SK-N-SH treated with all-trans-retinoic acid at 6 μM for 48 hours (cell line): ENCODE results near the gene DIO1.

Experiments
- ATAC-seq: fragments of 200-7000 bp; cut with Tn5 transposase; 3 replicates; pipeline ENCODE4 v1.9.1; 2020; ENCODE audit warnings: mild to moderate bottlenecking, moderate library complexity
- ARNTL ChIP-seq: fragments of 450-650 bp; formaldehyde crosslinking; IDR thresholded peaks from 2 replicates; pipeline ENCODE4 v1.5.0; 2020; ENCODE audit warnings: low read depth, mild to moderate bottlenecking, moderate library complexity, borderline replicate concordance
- BACH2 ChIP-seq: fragments of 250-450 bp; sonication (Bioruptor Pico); IDR thresholded peaks from 2 replicates; pipeline ENCODE4 v1.9.0; 2021; ENCODE audit warnings: mild to moderate bottlenecking, borderline replicate concordance
- CSDC2 ChIP-seq: fragments of 250-450 bp; sonication (Bioruptor Pico); IDR thresholded peaks from 2 replicates; pipeline ENCODE4 v1.5.0; 2020; ENCODE audit warnings: mild to moderate bottlenecking, moderate library complexity
- ESRRG ChIP-seq: fragments of 250-450 bp; sonication (Bioruptor Pico); IDR thresholded peaks from 2 replicates; pipeline ENCODE4 v1.6.1; 2021; ENCODE audit warnings: mild to moderate bottlenecking
- GLIS3 ChIP-seq: fragments of 250-450 bp; sonication (Bioruptor Pico); IDR thresholded peaks from 2 replicates; pipeline ENCODE4 v1.5.0; 2020; ENCODE audit warnings: mild to moderate bottlenecking, moderate library complexity
- ISL1 ChIP-seq: fragments of 250-450 bp; sonication (Bioruptor Pico); IDR thresholded peaks from 2 replicates; pipeline ENCODE4 v2.1.2; 2022; ENCODE audit warnings: mild to moderate bottlenecking, moderate library complexity
- OSR1 ChIP-seq: fragments of 250-450 bp; sonication (Bioruptor Pico); IDR thresholded peaks from 2 replicates; pipeline ENCODE4 v1.8.0; 2022; ENCODE audit warnings: moderate library complexity, mild to moderate bottlenecking, inconsistent platforms
- PPARA ChIP-seq: fragments of 250-450 bp; sonication (Bioruptor Pico); IDR thresholded peaks from 2 replicates; pipeline ENCODE4 v1.5.0; 2020; ENCODE audit warnings: mild to moderate bottlenecking, borderline replicate concordance
- RARB ChIP-seq: fragments of 250-450 bp; sonication (Bioruptor Pico); IDR thresholded peaks from 2 replicates; pipeline ENCODE4 v1.8.0; 2021; ENCODE audit warnings: mild to moderate bottlenecking, moderate library complexity
- SNAI2 ChIP-seq: fragments of 250-450 bp; sonication (Bioruptor Pico); IDR thresholded peaks from 2 replicates; pipeline ENCODE4 v1.5.0; 2020; ENCODE audit warnings: mild to moderate bottlenecking, moderate library complexity
- ZC3H10 ChIP-seq: fragments of 250-450 bp; sonication (Bioruptor Pico); IDR thresholded peaks from 2 replicates; pipeline ENCODE4 v1.5.1; 2021; ENCODE audit warnings: mild to moderate bottlenecking, moderate library complexity
- ZFP3 ChIP-seq: fragments of 250-450 bp; sonication (Bioruptor Pico); IDR thresholded peaks from 2 replicates; pipeline ENCODE4 v1.5.0; 2020; ENCODE audit warnings: mild to moderate bottlenecking, moderate library complexity
- ZFP30 ChIP-seq: fragments of 450-650 bp; formaldehyde crosslinking; IDR thresholded peaks from 2 replicates; pipeline ENCODE4 v1.5.0; 2022; ENCODE audit warnings: mild to moderate bottlenecking, moderate library complexity
- ZNF565 ChIP-seq: fragments of 450-650 bp; formaldehyde crosslinking; conservative IDR thresholded peaks from 2 replicates; pipeline ENCODE4 v1.5.0; 2020; ENCODE audit warnings: low read depth, mild to moderate bottlenecking, moderate library complexity
- ZNF70 ChIP-seq: fragments of 450-650 bp; formaldehyde crosslinking; IDR thresholded peaks from 2 replicates; pipeline ENCODE4 v1.5.0; 2020; ENCODE audit warnings: mild to moderate bottlenecking, moderate library complexity
- ZNF8 ChIP-seq: fragments of 450-650 bp; formaldehyde crosslinking; IDR thresholded peaks from 2 replicates; pipeline ENCODE4 v1.5.0; 2020; ENCODE audit warnings: mild to moderate bottlenecking, moderate library complexity
- TF ChIP-seq, protein P1 (sequence below): fragments of 250-450 bp; sonication (Bioruptor Pico); IDR thresholded peaks from 2 replicates; pipeline ENCODE4 v1.5.0; 2020; ENCODE audit warnings: mild to moderate bottlenecking, moderate library complexity
- TF ChIP-seq, protein P2 (sequence below): fragments of 250-450 bp; sonication (Bioruptor Pico); IDR thresholded peaks from 2 replicates; pipeline ENCODE4 v1.8.0; 2020; ENCODE audit warnings: mild to moderate bottlenecking, moderate library complexity, borderline replicate concordance
- TF ChIP-seq, protein P3 (sequence below): fragments of 250-450 bp; sonication (Bioruptor Pico); IDR thresholded peaks from 2 replicates; pipeline ENCODE4 v1.8.0; 2021; ENCODE audit warnings: low read depth, mild to moderate bottlenecking, moderate library complexity, borderline replicate concordance
- TF ChIP-seq, protein P4 (sequence below): fragments of 250-450 bp; sonication (Bioruptor Pico); IDR thresholded peaks from 2 replicates; pipeline ENCODE4 v1.5.1; 2020; ENCODE audit warnings: low read depth, mild to moderate bottlenecking, moderate library complexity
- TF ChIP-seq, protein P5 (sequence below): fragments of 250-450 bp; sonication (Bioruptor Pico); IDR thresholded peaks from 2 replicates; pipeline ENCODE4 v1.5.1; 2021; ENCODE audit warnings: mild to moderate bottlenecking, moderate library complexity

Gene DIO1

DNA sequence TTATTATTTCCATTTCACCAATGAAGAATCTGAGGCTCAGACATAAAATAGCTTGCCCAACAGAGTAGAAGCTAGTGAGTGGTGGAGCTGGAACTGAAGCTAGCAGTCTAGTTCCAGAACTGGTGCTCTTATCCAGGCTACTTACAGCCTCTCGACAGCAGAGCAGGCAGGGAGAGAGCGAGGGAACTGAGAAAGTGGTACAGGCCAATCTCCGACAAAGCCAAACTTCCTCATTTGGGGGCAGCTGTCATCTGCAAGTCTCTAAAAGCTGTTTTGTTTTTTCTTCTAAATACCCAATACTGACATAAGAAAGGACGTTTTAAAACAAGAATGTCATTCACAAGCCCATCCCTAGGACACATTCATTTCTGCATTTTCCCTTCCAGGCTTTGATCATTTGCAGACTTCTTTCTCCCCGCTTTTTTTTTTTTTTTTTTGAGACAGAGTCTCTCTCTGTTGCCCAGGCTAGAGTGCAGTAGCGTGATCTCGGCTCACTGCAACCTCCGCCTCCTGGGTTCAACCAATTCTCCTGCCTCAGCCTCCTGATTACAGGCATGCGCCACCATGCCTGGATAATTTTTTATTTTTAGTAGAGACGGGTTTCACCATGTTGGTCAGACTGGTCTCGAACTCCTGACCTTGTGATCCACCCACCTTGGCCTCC is 24.4 kb upstream of the DIO1 start:
- TF ChIP-seq ZNF70 (CRISPR knock-in tag) (no peak), SNAI2 (CRISPR knock-in tag) (no peak), ZNF8 (CRISPR knock-in tag) (no peak), ARNTL (CRISPR knock-in tag) (no peak), PPARA (CRISPR knock-in tag) (no peak), ZFP3 (no peak), OSR1 (CRISPR knock-in tag) (no peak), ISL1 (CRISPR knock-in tag) (no peak), ZFP30 (no peak), CSDC2 (CRISPR knock-in tag) (no peak), BACH2 (CRISPR knock-in tag) (no peak), ZNF565 (CRISPR knock-in tag) (no peak), GLIS3 (no peak), RARB (CRISPR knock-in tag) (no peak)
- TF ChIP-seq, protein P1, sequence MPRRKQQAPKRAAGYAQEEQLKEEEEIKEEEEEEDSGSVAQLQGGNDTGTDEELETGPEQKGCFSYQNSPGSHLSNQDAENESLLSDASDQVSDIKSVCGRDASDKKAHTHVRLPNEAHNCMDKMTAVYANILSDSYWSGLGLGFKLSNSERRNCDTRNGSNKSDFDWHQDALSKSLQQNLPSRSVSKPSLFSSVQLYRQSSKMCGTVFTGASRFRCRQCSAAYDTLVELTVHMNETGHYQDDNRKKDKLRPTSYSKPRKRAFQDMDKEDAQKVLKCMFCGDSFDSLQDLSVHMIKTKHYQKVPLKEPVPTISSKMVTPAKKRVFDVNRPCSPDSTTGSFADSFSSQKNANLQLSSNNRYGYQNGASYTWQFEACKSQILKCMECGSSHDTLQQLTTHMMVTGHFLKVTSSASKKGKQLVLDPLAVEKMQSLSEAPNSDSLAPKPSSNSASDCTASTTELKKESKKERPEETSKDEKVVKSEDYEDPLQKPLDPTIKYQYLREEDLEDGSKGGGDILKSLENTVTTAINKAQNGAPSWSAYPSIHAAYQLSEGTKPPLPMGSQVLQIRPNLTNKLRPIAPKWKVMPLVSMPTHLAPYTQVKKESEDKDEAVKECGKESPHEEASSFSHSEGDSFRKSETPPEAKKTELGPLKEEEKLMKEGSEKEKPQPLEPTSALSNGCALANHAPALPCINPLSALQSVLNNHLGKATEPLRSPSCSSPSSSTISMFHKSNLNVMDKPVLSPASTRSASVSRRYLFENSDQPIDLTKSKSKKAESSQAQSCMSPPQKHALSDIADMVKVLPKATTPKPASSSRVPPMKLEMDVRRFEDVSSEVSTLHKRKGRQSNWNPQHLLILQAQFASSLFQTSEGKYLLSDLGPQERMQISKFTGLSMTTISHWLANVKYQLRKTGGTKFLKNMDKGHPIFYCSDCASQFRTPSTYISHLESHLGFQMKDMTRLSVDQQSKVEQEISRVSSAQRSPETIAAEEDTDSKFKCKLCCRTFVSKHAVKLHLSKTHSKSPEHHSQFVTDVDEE (CRISPR knock-in tag) = no peak
- TF ChIP-seq, protein P2, sequence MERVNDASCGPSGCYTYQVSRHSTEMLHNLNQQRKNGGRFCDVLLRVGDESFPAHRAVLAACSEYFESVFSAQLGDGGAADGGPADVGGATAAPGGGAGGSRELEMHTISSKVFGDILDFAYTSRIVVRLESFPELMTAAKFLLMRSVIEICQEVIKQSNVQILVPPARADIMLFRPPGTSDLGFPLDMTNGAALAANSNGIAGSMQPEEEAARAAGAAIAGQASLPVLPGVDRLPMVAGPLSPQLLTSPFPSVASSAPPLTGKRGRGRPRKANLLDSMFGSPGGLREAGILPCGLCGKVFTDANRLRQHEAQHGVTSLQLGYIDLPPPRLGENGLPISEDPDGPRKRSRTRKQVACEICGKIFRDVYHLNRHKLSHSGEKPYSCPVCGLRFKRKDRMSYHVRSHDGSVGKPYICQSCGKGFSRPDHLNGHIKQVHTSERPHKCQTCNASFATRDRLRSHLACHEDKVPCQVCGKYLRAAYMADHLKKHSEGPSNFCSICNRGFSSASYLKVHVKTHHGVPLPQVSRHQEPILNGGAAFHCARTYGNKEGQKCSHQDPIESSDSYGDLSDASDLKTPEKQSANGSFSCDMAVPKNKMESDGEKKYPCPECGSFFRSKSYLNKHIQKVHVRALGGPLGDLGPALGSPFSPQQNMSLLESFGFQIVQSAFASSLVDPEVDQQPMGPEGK (CRISPR knock-in tag) = no peak
- TF ChIP-seq, protein P3, sequence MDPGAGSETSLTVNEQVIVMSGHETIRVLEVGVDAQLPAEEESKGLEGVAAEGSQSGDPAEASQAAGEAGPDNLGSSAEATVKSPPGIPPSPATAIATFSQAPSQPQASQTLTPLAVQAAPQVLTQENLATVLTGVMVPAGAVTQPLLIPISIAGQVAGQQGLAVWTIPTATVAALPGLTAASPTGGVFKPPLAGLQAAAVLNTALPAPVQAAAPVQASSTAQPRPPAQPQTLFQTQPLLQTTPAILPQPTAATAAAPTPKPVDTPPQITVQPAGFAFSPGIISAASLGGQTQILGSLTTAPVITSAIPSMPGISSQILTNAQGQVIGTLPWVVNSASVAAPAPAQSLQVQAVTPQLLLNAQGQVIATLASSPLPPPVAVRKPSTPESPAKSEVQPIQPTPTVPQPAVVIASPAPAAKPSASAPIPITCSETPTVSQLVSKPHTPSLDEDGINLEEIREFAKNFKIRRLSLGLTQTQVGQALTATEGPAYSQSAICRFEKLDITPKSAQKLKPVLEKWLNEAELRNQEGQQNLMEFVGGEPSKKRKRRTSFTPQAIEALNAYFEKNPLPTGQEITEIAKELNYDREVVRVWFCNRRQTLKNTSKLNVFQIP (CRISPR knock-in tag) = no peak
- ATAC-seq = no peak

DNA sequence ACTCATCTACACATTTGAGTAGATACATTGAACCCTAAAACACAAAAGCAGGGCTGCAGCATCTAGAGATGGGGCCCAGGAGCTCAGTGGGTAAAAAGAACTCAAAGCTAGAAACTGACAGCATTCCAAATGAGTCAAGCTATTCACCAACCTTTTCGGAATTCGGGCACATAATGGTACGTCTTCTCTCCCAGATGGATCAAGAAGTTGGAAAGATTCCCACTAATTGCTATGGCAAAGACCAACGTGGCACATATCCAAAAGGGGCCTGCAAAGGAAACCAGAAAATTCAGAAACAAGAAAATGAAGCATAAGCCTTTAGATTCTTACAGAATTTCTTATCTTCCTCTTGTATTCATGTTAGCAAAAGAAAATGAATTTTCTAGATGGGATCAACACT is 22.8 kb upstream of the DIO1 start:
- ATAC-seq = no peak
- TF ChIP-seq, protein P2 (CRISPR knock-in tag) = no peak
- TF ChIP-seq, protein P4, sequence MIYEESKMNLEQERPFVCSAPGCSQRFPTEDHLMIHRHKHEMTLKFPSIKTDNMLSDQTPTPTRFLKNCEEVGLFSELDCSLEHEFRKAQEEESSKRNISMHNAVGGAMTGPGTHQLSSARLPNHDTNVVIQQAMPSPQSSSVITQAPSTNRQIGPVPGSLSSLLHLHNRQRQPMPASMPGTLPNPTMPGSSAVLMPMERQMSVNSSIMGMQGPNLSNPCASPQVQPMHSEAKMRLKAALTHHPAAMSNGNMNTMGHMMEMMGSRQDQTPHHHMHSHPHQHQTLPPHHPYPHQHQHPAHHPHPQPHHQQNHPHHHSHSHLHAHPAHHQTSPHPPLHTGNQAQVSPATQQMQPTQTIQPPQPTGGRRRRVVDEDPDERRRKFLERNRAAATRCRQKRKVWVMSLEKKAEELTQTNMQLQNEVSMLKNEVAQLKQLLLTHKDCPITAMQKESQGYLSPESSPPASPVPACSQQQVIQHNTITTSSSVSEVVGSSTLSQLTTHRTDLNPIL = no peak
- TF ChIP-seq BACH2 (CRISPR knock-in tag) = no peak
- TF ChIP-seq GLIS3 = no peak
- TF ChIP-seq, protein P3 (CRISPR knock-in tag) = no peak
- TF ChIP-seq, protein P5, sequence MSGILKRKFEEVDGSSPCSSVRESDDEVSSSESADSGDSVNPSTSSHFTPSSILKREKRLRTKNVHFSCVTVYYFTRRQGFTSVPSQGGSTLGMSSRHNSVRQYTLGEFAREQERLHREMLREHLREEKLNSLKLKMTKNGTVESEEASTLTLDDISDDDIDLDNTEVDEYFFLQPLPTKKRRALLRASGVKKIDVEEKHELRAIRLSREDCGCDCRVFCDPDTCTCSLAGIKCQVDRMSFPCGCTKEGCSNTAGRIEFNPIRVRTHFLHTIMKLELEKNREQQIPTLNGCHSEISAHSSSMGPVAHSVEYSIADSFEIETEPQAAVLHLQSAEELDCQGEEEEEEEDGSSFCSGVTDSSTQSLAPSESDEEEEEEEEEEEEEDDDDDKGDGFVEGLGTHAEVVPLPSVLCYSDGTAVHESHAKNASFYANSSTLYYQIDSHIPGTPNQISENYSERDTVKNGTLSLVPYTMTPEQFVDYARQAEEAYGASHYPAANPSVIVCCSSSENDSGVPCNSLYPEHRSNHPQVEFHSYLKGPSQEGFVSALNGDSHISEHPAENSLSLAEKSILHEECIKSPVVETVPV (CRISPR knock-in tag) = no peak
- TF ChIP-seq ARNTL (CRISPR knock-in tag) = no peak
- no peak for TF ChIP-seq ZC3H10 (CRISPR knock-in tag)
- TF ChIP-seq ZNF8 (CRISPR knock-in tag) = no peak
- TF ChIP-seq CSDC2 (CRISPR knock-in tag) = no peak
- TF ChIP-seq ESRRG (CRISPR knock-in tag) = no peak
- TF ChIP-seq RARB (CRISPR knock-in tag) = no peak
- no peak for TF ChIP-seq OSR1 (CRISPR knock-in tag)
